Breast epithelium (tissue), 4 donors: ENCODE results near the gene WDR36. TPM values are rescaled to one million over a fixed set of nuclear protein-coding genes. Genes with fewer than 3 reads are reported as not detected.

Experiments
- DNase-seq, 2 donors: peaks; one replicate each; pipeline ENCODE4 v3.0.0-alpha.2; 2019; ENCODE audit warnings: low spot score in 2 of 2
- H3K27ac ChIP-seq, 2 donors: fragments of 200-600 bp; sonication (generic) in 1 of 2; one replicate each; pipeline ENCODE4 v1.5.1; 2016 to 2019; ENCODE audit warnings: mild to moderate bottlenecking in 1 of 2
- H3K27me3 ChIP-seq, 2 donors: fragments of 200-600 bp; sonication (generic) in 1 of 2; one replicate each; pipeline versions ENCODE4 v1.5.1 to v1.6.0; 2017 to 2019; ENCODE audit warnings: control low read depth in 1 of 2, mild to moderate bottlenecking in 1 of 2
- H3K36me3 ChIP-seq: fragments of 200-600 bp; one replicate; pipeline ENCODE4 v1.5.1; 2019
- H3K4me1 ChIP-seq, 2 donors: fragments of 200-600 bp; sonication (generic); one replicate each; pipeline ENCODE4 v1.5.1; 2016 to 2019; ENCODE audit warnings: control low read depth in 1 of 2
- H3K4me3 ChIP-seq, 3 donors: fragments of 200-600 bp; sonication (generic); 1 replicate in 2 of 3; 2 replicates in 1 of 3; pipeline ENCODE4 v1.5.1; 2016 to 2019; ENCODE audit warnings: mild to moderate bottlenecking in 3 of 3, moderate library complexity in 2 of 3
- H3K9me3 ChIP-seq, 2 donors: fragments of 200-600 bp; sonication (generic) in 1 of 2; one replicate each; pipeline ENCODE4 v1.5.1; 2016 to 2019; ENCODE audit warnings: control low read depth in 1 of 2
- CTCF ChIP-seq, 3 donors: fragments of 450-650 bp; IDR thresholded peaks; one replicate each; pipeline ENCODE4 v1.5.1; 2016 to 2017; ENCODE audit warnings: antibody characterized with exemption in 3 of 3, mild to moderate bottlenecking in 3 of 3, moderate library complexity in 3 of 3
- POLR2A ChIP-seq: fragments of 450-650 bp; IDR thresholded peaks from one replicate; pipeline ENCODE4 v1.6.1; 2016; ENCODE audit warnings: antibody characterized with exemption, mild to moderate bottlenecking, moderate library complexity
- POLR2AphosphoS5 ChIP-seq, 3 donors: sonication (generic); formaldehyde crosslinking; IDR thresholded peaks; one replicate each; pipeline ENCODE4 v1.6.1; 2017; ENCODE audit warnings: antibody characterized with exemption in 3 of 3
- intact Hi-C: fragments of 100-400 bp; cut with DNase I; formaldehyde crosslinking; loops from one replicate; pipeline ENCODE4 v1.15.1; 2023; ENCODE audit warnings: low total_unique reads
- total RNA-seq, 3 donors: library from RNA; depleted of rRNA; stranded (reverse); fragments of >200 nt; gene quantifications; one replicate each; pipeline ENCODE4 v1.1.0, GENCODE V29; 2016

The WDR36 gene
- total RNA-seq, 3 donors from 2014 or later = 27.2 to 41.4 (median 37.2) TPM

GRCh38 chr5:111115229-111115628, 23.1 kb downstream of the WDR36 start:
- no peaks in the 10 kb centered on the region for H3K27me3 ChIP-seq
- no peak overlapping the region for H3K4me3 ChIP-seq
- TF ChIP-seq POLR2A (no peak), POLR2AphosphoS5 (IDR thresholded peaks at IDR 0.05) (no peak), CTCF (IDR thresholded peaks at IDR 0.05) (no peak)
- H3K36me3 ChIP-seq = no peaks in the 10 kb centered on the region
- no peak for DNase-seq
- no peaks in the 10 kb centered on the region for H3K9me3 ChIP-seq
- no peak overlapping the region for H3K27ac ChIP-seq
- intact Hi-C loops = no loop called here
- H3K4me1 ChIP-seq = no peaks in the 10 kb centered on the region

GRCh38 chr5:111116550-111116949, 24.4 kb downstream of the WDR36 start:
- Histone ChIP-seq H3K27ac (no peak overlapping the region), H3K36me3 (peaks cover 6% of the 10 kb centered on the region), H3K4me1 (no peaks in the 10 kb centered on the region), H3K4me3 (no peak overlapping the region), H3K27me3 (no peaks in the 10 kb centered on the region), H3K9me3 (no peaks in the 10 kb centered on the region)
- TF ChIP-seq POLR2A = no peak
- TF ChIP-seq POLR2AphosphoS5 (IDR thresholded peaks at IDR 0.05) = no peak
- TF ChIP-seq CTCF (IDR thresholded peaks at IDR 0.05) = no peak
- no peak for DNase-seq
- intact Hi-C loops = no loop called here

- H3K27ac ChIP-seq = no peak overlapping the region
- TF ChIP-seq CTCF (IDR thresholded peaks at IDR 0.05) = no peak
- no peak for TF ChIP-seq POLR2A
- no peaks in the 10 kb centered on the region for H3K4me1 ChIP-seq
- H3K36me3 ChIP-seq = peaks cover 10% of the 10 kb centered on the region
- no peaks in the 10 kb centered on the region for H3K27me3 ChIP-seq
- no peaks in the 10 kb centered on the region for H3K9me3 ChIP-seq
- H3K4me3 ChIP-seq = no peak overlapping the region
- intact Hi-C loops = no loop called here
- DNase-seq = no peak
Observed at GRCh38 chr5:111117136-111117535, 25.0 kb downstream of the WDR36 start.

GRCh38 chr5:111119221-111119620, 27.1 kb downstream of the WDR36 start:
- Histone ChIP-seq H3K27ac (no peak overlapping the region), H3K4me3 (no peak overlapping the region), H3K9me3 (no peaks in the 10 kb centered on the region), H3K27me3 (no peaks in the 10 kb centered on the region), H3K4me1 (no peaks in the 10 kb centered on the region), H3K36me3 (peaks cover 12% of the 10 kb centered on the region)
- TF ChIP-seq CTCF (IDR thresholded peaks at IDR 0.05) = no peak
- TF ChIP-seq POLR2A = no peak
- TF ChIP-seq POLR2AphosphoS5 (IDR thresholded peaks at IDR 0.05) = no peak
- no peak for DNase-seq
- intact Hi-C loops = no loop called here

GRCh38 chr5:111119856-111120255, 27.7 kb downstream of the WDR36 start:
- H3K27ac ChIP-seq = no peak overlapping the region
- no peak for TF ChIP-seq POLR2AphosphoS5 (IDR thresholded peaks at IDR 0.05)
- no peak for TF ChIP-seq POLR2A
- no peak for TF ChIP-seq CTCF (IDR thresholded peaks at IDR 0.05)
- H3K27me3 ChIP-seq = no peaks in the 10 kb centered on the region
- H3K9me3 ChIP-seq = no peaks in the 10 kb centered on the region
- H3K4me3 ChIP-seq = no peak overlapping the region
- no peak for DNase-seq
- intact Hi-C loops = no loop called here
- no peaks in the 10 kb centered on the region for H3K4me1 ChIP-seq
- peaks cover 12% of the 10 kb centered on the region for H3K36me3 ChIP-seq
